ENCODE measurements around the gene SMIM14.
"Not testable (repeated sequence)": the region's sequence is repeated elsewhere in the genome, so short reads cannot be mapped to it uniquely, and the experiment has no call there.

SMIM14 gene

GRCh38 chr4:39510348-39510929, 128.2 kb downstream of the SMIM14 start:
- Histone ChIP-seq H3K9me2 (replicated peaks; ENCODE audit: insufficient read depth, low read length) (no peaks in the 10 kb centered on the region), H3F3A (ENCODE audit: insufficient read depth) (no peaks in the 10 kb centered on the region), H3K9ac (ENCODE audit: low read length) (no peak overlapping the region), H3K27ac (ENCODE audit: low read depth, low read length) (no peak overlapping the region), H3K36me3 (ENCODE audit: low read length) (no peaks in the 10 kb centered on the region), H3K79me2 (ENCODE audit: insufficient read depth, low read length) (no peaks in the 10 kb centered on the region), H3K4me3 (ENCODE audit: insufficient read depth, low read length, poor library complexity, severe bottlenecking) (no peak overlapping the region), H3K9me3 (ENCODE audit: insufficient read depth, low read length) (no peaks in the 10 kb centered on the region), H3K4me2 (ENCODE audit: low read depth, low read length, poor library complexity, severe bottlenecking) (no peak overlapping the region), H2AFZ (ENCODE audit: low read depth, low read length, severe bottlenecking) (no peak overlapping the region), H4K20me1 (ENCODE audit: low read depth, low read length) (no peaks in the 10 kb centered on the region), H3K27me3 (ENCODE audit: low read length) (no peaks in the 10 kb centered on the region)
- TF ChIP-seq EZH2phosphoT487 (conservative IDR thresholded peaks at IDR 0.05; ENCODE audit: low read length) (no peak), CTCF (IDR thresholded peaks at IDR 0.05; ENCODE audit: insufficient read depth, low read length, poor library complexity, severe bottlenecking) (no peak)

GRCh38 chr4:39505581-39505980, 133.1 kb downstream of the SMIM14 start:
- Histone ChIP-seq H4K20me1 (ENCODE audit: low read depth, low read length) (no peaks in the 10 kb centered on the region), H3K9me2 (replicated peaks; ENCODE audit: insufficient read depth, low read length) (no peaks in the 10 kb centered on the region), H3K27me3 (ENCODE audit: low read length) (no peaks in the 10 kb centered on the region), H3K4me3 (ENCODE audit: insufficient read depth, low read length, poor library complexity, severe bottlenecking) (no peak overlapping the region), H3K9me3 (ENCODE audit: insufficient read depth, low read length) (no peaks in the 10 kb centered on the region), H3F3A (ENCODE audit: insufficient read depth) (no peaks in the 10 kb centered on the region), H3K4me2 (ENCODE audit: low read depth, low read length, poor library complexity, severe bottlenecking) (no peak overlapping the region), H3K79me2 (ENCODE audit: insufficient read depth, low read length) (no peaks in the 10 kb centered on the region), H3K27ac (ENCODE audit: low read depth, low read length) (no peak overlapping the region), H3K36me3 (ENCODE audit: low read length) (no peaks in the 10 kb centered on the region), H3K9ac (ENCODE audit: low read length) (no peak overlapping the region), H2AFZ (ENCODE audit: low read depth, low read length, severe bottlenecking) (no peak overlapping the region)
- TF ChIP-seq EZH2phosphoT487 (conservative IDR thresholded peaks at IDR 0.05; ENCODE audit: low read length) (no peak), CTCF (IDR thresholded peaks at IDR 0.05; ENCODE audit: insufficient read depth, low read length, poor library complexity, severe bottlenecking) (no peak)

- Histone ChIP-seq H3K79me2 (ENCODE audit: insufficient read depth, low read length) (no peaks in the 10 kb centered on the region), H3K9ac (ENCODE audit: low read length) (no peak overlapping the region), H2AFZ (ENCODE audit: low read depth, low read length, severe bottlenecking) (no peak overlapping the region), H3F3A (ENCODE audit: insufficient read depth) (no peaks in the 10 kb centered on the region), H3K4me3 (ENCODE audit: insufficient read depth, low read length, poor library complexity, severe bottlenecking) (no peak overlapping the region), H3K27me3 (ENCODE audit: low read length) (no peaks in the 10 kb centered on the region), H3K36me3 (ENCODE audit: low read length) (no peaks in the 10 kb centered on the region), H3K27ac (ENCODE audit: low read depth, low read length) (no peak overlapping the region), H4K20me1 (ENCODE audit: low read depth, low read length) (no peaks in the 10 kb centered on the region), H3K9me3 (ENCODE audit: insufficient read depth, low read length) (no peaks in the 10 kb centered on the region), H3K9me2 (replicated peaks; ENCODE audit: insufficient read depth, low read length) (no peaks in the 10 kb centered on the region), H3K4me2 (ENCODE audit: low read depth, low read length, poor library complexity, severe bottlenecking) (no peak overlapping the region)
- no peak for TF ChIP-seq EZH2phosphoT487 (conservative IDR thresholded peaks at IDR 0.05; ENCODE audit: low read length)
- TF ChIP-seq CTCF (IDR thresholded peaks at IDR 0.05; ENCODE audit: insufficient read depth, low read length, poor library complexity, severe bottlenecking) = no peak
These were observed 134.1 kb downstream of the SMIM14 start for GRCh38 chr4:39504538-39504937.

GRCh38 chr4:39502664-39503035, 136.0 kb downstream of the SMIM14 start:
- H3K4me3 ChIP-seq (ENCODE audit: insufficient read depth, low read length, poor library complexity, severe bottlenecking); H3K4me2 ChIP-seq (ENCODE audit: low read depth, low read length, poor library complexity, severe bottlenecking); H3K79me2 ChIP-seq (ENCODE audit: insufficient read depth, low read length); H3K9me2 ChIP-seq (replicated peaks; ENCODE audit: insufficient read depth, low read length); H4K20me1 ChIP-seq (ENCODE audit: low read depth, low read length); H3K27me3 ChIP-seq (ENCODE audit: low read length); H3F3A ChIP-seq (ENCODE audit: insufficient read depth); H3K9ac ChIP-seq (ENCODE audit: low read length); H3K9me3 ChIP-seq (ENCODE audit: insufficient read depth, low read length); H2AFZ ChIP-seq (ENCODE audit: low read depth, low read length, severe bottlenecking); H3K27ac ChIP-seq (ENCODE audit: low read depth, low read length); H3K36me3 ChIP-seq (ENCODE audit: low read length): not testable (repeated sequence)
